Caco-2 (cell line): ENCODE data around the gene RAMP3. TPM values are rescaled to one million over a fixed set of nuclear protein-coding genes. Genes with fewer than 3 reads are reported as not detected.
A peak's percentile ranks its signal among the peaks of the same experiment; 100 is the strongest.

ENCODE experiments used
- BruUV-seq: library from RNA; stranded (reverse); fragments of 400-500 nt; replicated peaks from 2 replicates; lab custom pipeline; 2021; lab: Mats Ljungman, UMichigan
- CTCF ChIA-PET: fragments of 300-600 bp; sonication (Branson Sonifier 250); formaldehyde crosslinking; loops from one replicate; lab custom pipeline; 2022; ENCODE audit warnings: antibody characterized with exemption; lab: Charles Lee
- POLR2A ChIA-PET: fragments of 300-600 bp; sonication (Branson Sonifier 250); formaldehyde crosslinking; loops from one replicate; lab custom pipeline; 2022; ENCODE audit warnings: antibody characterized with exemption; lab: Charles Lee
- DNase-seq, 2 experiments: peaks; one replicate each; pipeline versions ENCODE4 v3.0.0 to v3.0.0-alpha.2; 2020 to 2022
- H3K27me3 ChIP-seq: replicated peaks from 2 replicates; pipeline ENCODE4 v1.6.0; 2011; ENCODE audit warnings: low read length; ENCODE audit not compliant: control insufficient read depth, insufficient read depth
- H3K36me3 ChIP-seq: 2 replicates; pipeline ENCODE4 v1.5.1; 2011; ENCODE audit warnings: low read length; ENCODE audit not compliant: control insufficient read depth, insufficient read depth
- H3K4me1 ChIP-seq: fragments of 250-450 bp; sonication (Bioruptor Pico); 2 replicates; pipeline ENCODE4 v1.5.1; 2020; ENCODE audit warnings: mild to moderate bottlenecking
- H3K4me3 ChIP-seq: 2 replicates; pipeline ENCODE4 v1.5.1; 2011; ENCODE audit warnings: low read depth, mild to moderate bottlenecking, control low read depth, low read length
- H3K9me3 ChIP-seq: fragments of 250-450 bp; sonication (Bioruptor Pico); 2 replicates; pipeline ENCODE4 v1.5.1; 2020; ENCODE audit warnings: mild to moderate bottlenecking, moderate library complexity
- H3K27ac Mint-ChIP-seq: one replicate; pipeline ENCODE4 v1.8.0; 2022; ENCODE audit warnings: mixed read lengths; ENCODE audit not compliant: unreplicated experiment
- H3K27me3 Mint-ChIP-seq: one replicate; pipeline ENCODE4 v1.8.0; 2022; ENCODE audit warnings: mixed read lengths; ENCODE audit not compliant: insufficient read depth, unreplicated experiment
- H3K36me3 Mint-ChIP-seq: one replicate; pipeline ENCODE4 v1.8.0; 2022; ENCODE audit warnings: mild to moderate bottlenecking, mixed read lengths; ENCODE audit not compliant: insufficient read depth, unreplicated experiment
- H3K4me1 Mint-ChIP-seq: one replicate; pipeline ENCODE4 v1.8.0; 2022; ENCODE audit warnings: low read depth, mixed read lengths; ENCODE audit not compliant: unreplicated experiment
- H3K4me3 Mint-ChIP-seq: one replicate; pipeline ENCODE4 v1.8.0; 2022; ENCODE audit warnings: mild to moderate bottlenecking, moderate library complexity, mixed read lengths; ENCODE audit not compliant: unreplicated experiment
- H3K9me3 Mint-ChIP-seq: one replicate; pipeline ENCODE4 v1.8.0; 2022; ENCODE audit warnings: mixed read lengths; ENCODE audit not compliant: unreplicated experiment
- intact Hi-C: fragments of 100-400 bp; cut with micrococcal nuclease; formaldehyde crosslinking; loops from one replicate; pipeline ENCODE4 v1.10.0; 2022; ENCODE audit not compliant: unreplicated experiment
- total RNA-seq: library from RNA; stranded (reverse); gene quantifications from 2 replicates; pipeline ENCODE4 v1.2.3, GENCODE V29; 2022
- TF ChIP-seq, protein P1 (sequence below), 2 experiments: fragments of 200-600 bp in 1 of 2; IDR thresholded peaks; 1 replicate in 1 of 2; 2 replicates in 1 of 2; pipeline versions ENCODE4 v1.5.1 to v1.8.0; 2011 to 2022; ENCODE audit warnings: antibody characterized with exemption in 1 of 2, control low read depth in 1 of 2, inconsistent platforms in 1 of 2, low read depth in 1 of 2, low read length in 1 of 2, mild to moderate bottlenecking in 1 of 2, moderate library complexity in 1 of 2; ENCODE audit not compliant: insufficient read depth in 1 of 2, severe bottlenecking in 1 of 2, unreplicated experiment in 1 of 2

The RAMP3 gene
- total RNA-seq, 1 experiment from 2014 or later = not detected

DNA sequence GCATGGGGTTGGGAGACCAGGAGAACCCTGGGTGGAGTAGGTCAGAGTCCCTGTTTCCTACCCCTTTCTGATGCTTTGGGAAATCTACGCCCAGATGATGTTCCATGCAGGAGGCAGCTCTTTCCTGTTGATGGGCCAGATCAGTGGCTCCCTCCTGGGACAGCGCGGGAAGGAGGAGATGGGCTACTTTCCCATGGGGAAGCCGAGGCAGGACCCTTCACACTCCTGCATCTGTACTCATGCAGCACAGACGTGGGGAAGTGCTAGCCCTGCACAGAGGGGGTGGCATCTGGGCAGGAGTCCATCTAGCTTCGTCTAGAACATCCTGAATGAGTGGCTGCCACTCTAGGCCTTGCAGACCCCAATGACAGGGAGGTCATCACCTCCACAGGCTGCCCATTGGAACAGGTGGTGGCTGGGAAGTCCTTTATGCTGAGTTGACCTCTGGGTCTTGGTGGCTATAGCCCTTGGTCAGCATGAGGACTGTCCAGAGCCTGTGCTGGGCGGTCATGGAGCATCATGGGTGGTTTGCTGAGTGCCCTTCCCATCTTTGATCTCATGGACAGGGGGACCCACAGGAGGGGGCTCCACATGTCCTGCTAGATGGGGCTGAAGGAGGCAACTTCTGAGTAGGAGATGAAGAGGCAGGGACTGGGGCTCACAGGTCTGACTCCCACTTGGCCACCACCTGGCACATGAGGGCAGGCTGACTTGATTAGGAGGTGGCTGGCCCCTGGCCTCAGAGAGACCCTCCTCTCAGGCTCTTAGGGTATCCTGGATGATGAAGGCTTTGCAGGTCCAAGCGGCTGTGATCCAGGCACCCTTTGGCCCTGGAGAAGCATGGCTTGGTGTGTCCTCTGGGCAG is 24.6 kb downstream of the RAMP3 start:
- Histone ChIP-seq H3K27me3 (no peaks in the 10 kb centered on the region), H3K4me3 (no peak overlapping the region), H3K4me1 (no peaks in the 10 kb centered on the region), H3K9me3 (no peaks in the 10 kb centered on the region), H3K36me3 (no peaks in the 10 kb centered on the region)
- POLR2A ChIA-PET = no interaction called here
- Mint-ChIP-seq H3K4me1 (no peaks in the 10 kb centered on the region), H3K9me3 (no peaks in the 10 kb centered on the region), H3K36me3 (no peaks in the 10 kb centered on the region), H3K27me3 (peaks cover 18% of the 10 kb centered on the region), H3K4me3 (no peak overlapping the region), H3K27ac (no peak overlapping the region)
- TF ChIP-seq, protein P1, sequence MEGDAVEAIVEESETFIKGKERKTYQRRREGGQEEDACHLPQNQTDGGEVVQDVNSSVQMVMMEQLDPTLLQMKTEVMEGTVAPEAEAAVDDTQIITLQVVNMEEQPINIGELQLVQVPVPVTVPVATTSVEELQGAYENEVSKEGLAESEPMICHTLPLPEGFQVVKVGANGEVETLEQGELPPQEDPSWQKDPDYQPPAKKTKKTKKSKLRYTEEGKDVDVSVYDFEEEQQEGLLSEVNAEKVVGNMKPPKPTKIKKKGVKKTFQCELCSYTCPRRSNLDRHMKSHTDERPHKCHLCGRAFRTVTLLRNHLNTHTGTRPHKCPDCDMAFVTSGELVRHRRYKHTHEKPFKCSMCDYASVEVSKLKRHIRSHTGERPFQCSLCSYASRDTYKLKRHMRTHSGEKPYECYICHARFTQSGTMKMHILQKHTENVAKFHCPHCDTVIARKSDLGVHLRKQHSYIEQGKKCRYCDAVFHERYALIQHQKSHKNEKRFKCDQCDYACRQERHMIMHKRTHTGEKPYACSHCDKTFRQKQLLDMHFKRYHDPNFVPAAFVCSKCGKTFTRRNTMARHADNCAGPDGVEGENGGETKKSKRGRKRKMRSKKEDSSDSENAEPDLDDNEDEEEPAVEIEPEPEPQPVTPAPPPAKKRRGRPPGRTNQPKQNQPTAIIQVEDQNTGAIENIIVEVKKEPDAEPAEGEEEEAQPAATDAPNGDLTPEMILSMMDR (IDR thresholded peaks at IDR 0.05; ENCODE audit: insufficient read depth in 1 of 2, low read depth in 1 of 2, low read length in 1 of 2, severe bottlenecking in 1 of 2, unreplicated experiment in 1 of 2) = no peak
- BruUV-seq = no TSS peak
- CTCF ChIA-PET = no interaction called here
- intact Hi-C loops = no loop called here
- DNase-seq = peak in 1 of 2 experiments; percentile 23

DNA sequence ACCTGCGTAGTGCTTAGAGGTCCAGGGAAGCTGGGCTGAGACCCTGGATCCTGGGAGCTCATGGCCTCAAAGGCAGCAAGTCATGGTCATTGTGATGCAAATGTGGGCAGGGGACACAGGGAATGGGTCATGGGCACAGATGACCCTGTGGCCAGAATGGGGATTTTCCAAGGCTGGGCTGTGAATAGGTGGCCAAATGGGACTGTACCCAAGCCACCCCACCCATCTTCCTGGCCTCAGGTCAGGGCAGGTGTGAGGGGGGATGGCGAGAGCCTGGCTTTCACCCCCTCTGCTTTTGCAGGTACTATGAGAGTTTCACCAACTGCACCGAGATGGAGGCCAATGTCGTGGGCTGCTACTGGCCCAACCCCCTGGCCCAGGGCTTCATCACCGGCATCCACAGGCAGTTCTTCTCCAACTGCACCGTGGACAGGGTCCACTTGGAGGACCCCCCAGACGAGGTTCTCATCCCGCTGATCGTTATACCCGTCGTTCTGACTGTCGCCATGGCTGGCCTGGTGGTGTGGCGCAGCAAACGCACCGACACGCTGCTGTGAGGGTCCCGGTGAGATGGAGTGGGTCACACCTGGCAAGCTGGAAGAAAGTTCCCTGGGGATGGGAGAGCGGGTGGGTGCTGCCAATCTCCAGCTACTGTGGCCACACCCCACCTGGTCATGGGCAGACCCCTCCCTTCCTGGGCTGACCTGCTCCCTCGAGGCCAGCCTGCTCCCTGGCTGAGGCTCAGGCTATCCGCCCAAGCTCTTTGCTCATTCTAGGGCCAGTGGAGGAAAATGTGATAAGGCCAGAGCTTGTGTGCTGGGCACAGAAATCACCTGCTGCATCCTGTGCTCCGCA is 25.5 kb downstream of the RAMP3 start:
- no peaks in the 10 kb centered on the region for H3K4me1 ChIP-seq
- POLR2A ChIA-PET = no interaction called here
- H3K36me3 ChIP-seq = no peaks in the 10 kb centered on the region
- H3K4me3 ChIP-seq = no peak overlapping the region
- H3K9me3 ChIP-seq = no peaks in the 10 kb centered on the region
- no peak overlapping the region for H3K4me3 Mint-ChIP-seq
- no peaks in the 10 kb centered on the region for H3K9me3 Mint-ChIP-seq
- no TSS peak for BruUV-seq
- H3K4me1 Mint-ChIP-seq = no peaks in the 10 kb centered on the region
- H3K27ac Mint-ChIP-seq = no peak overlapping the region
- no peaks in the 10 kb centered on the region for H3K27me3 ChIP-seq
- TF ChIP-seq, protein P1 (IDR thresholded peaks at IDR 0.05; ENCODE audit: insufficient read depth in 1 of 2, low read depth in 1 of 2, low read length in 1 of 2, severe bottlenecking in 1 of 2, unreplicated experiment in 1 of 2) = no peak
- DNase-seq = peak in 1 of 2 experiments; percentile 22
- intact Hi-C loops = no loop called here
- no peaks in the 10 kb centered on the region for H3K36me3 Mint-ChIP-seq
- H3K27me3 Mint-ChIP-seq = peaks cover 15% of the 10 kb centered on the region
- CTCF ChIA-PET = no interaction called here

DNA sequence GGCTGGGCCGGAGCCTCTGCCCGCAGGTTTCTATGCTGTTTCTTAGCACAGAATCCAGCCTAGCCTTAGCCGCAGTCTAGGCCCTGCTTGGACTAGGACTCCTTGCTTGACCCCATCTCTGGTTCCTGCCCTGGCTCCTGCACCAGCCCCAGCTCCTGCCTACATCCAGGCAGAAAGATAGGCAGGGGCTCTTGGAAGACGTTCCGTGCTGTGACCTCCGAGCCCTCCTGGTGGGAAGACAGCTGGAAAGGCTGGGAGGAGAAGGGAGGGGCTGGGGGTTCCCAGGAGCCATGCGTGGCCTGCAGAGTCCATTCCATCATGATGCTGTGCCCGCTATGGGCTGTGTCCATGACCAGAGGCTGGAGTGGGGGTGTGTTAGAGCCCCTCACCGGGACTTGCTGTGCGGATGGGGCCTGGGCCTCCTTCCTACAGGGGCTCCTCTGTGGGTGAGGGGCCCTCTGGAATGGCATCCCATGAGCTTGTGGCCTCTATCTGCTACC is 26.2 kb downstream of the RAMP3 start:
- peak in 1 of 2 experiments; percentile 27 for DNase-seq
- Mint-ChIP-seq H3K27me3 (peaks cover 12% of the 10 kb centered on the region), H3K27ac (no peak overlapping the region), H3K4me1 (no peaks in the 10 kb centered on the region), H3K4me3 (no peak overlapping the region), H3K36me3 (no peaks in the 10 kb centered on the region), H3K9me3 (no peaks in the 10 kb centered on the region)
- Histone ChIP-seq H3K4me1 (no peaks in the 10 kb centered on the region), H3K27me3 (no peaks in the 10 kb centered on the region), H3K4me3 (no peak overlapping the region), H3K36me3 (no peaks in the 10 kb centered on the region), H3K9me3 (no peaks in the 10 kb centered on the region)
- ChIA-PET POLR2A (no interaction called here), CTCF (no interaction called here)
- TF ChIP-seq, protein P1 (IDR thresholded peaks at IDR 0.05; ENCODE audit: insufficient read depth in 1 of 2, low read depth in 1 of 2, low read length in 1 of 2, severe bottlenecking in 1 of 2, unreplicated experiment in 1 of 2) = no peak
- intact Hi-C loops = no loop called here
- BruUV-seq = no TSS peak
